HG03457 (cell line): ENCODE results near the gene TUBB2B.
"Not testable (repeated sequence)": the region's sequence is repeated elsewhere in the genome, so short reads cannot be mapped to it uniquely, and the experiment has no call there.

Source experiments
- ATAC-seq: cut with Tn5 transposase; IDR thresholded peaks from one replicate; pipeline ENCODE4 v1.9.1; 2021; ENCODE audit warnings: moderate number of reproducible peaks; ENCODE audit not compliant: unreplicated experiment

Gene TUBB2B

GRCh38 chr6:3190779-3191178, 36.7 kb downstream of the TUBB2B start:
- no peak for ATAC-seq

GRCh38 chr6:3190056-3190455, 37.4 kb downstream of the TUBB2B start:
- no peak for ATAC-seq

- ATAC-seq = not testable (repeated sequence)
Measured at GRCh38 chr6:3189192-3189591, 38.3 kb downstream of the TUBB2B start.

- ATAC-seq = no peak
Measured at GRCh38 chr6:3188262-3188661, 39.2 kb downstream of the TUBB2B start.

GRCh38 chr6:3186974-3187382, 40.5 kb downstream of the TUBB2B start:
- no peak for ATAC-seq

- ATAC-seq = no peak
Measured at GRCh38 chr6:3183066-3183465, 44.4 kb downstream of the TUBB2B start.

- no peak for ATAC-seq
Measured at GRCh38 chr6:3181105-3181504, 46.3 kb downstream of the TUBB2B start.

- not testable (repeated sequence) for ATAC-seq
Measured at GRCh38 chr6:3179945-3180344, 47.5 kb downstream of the TUBB2B start.

- ATAC-seq = not testable (repeated sequence)
Measured at GRCh38 chr6:3178666-3179065, 48.8 kb downstream of the TUBB2B start.

- no peak for ATAC-seq
Measured at GRCh38 chr6:3176562-3177355, 50.7 kb downstream of the TUBB2B start.

- no peak for ATAC-seq
Measured at GRCh38 chr6:3175715-3176402, 51.6 kb downstream of the TUBB2B start.
